Activated B cell treated with CpG ODN at 0.5 μM for 24 hours (primary cell): ENCODE data around the gene CD8A. TPM values are rescaled to one million over a fixed set of nuclear protein-coding genes. Genes with fewer than 3 reads are reported as not detected.
"Not testable (repeated sequence)": the region's sequence is repeated elsewhere in the genome, so short reads cannot be mapped to it uniquely, and the experiment has no call there.

ENCODE experiments used
- ATAC-seq: fragments of 200-7000 bp; cut with Tn5 transposase; one replicate; pipeline ENCODE4 v1.10.0; 2021; ENCODE audit warnings: low read depth, mild to moderate bottlenecking, moderate library complexity
- CTCF ChIA-PET: fragments of 350-600 bp; sonication (Branson Sonifier 250); formaldehyde crosslinking; loops from one replicate; lab custom pipeline; 2021; ENCODE audit warnings: antibody characterized with exemption; lab: Charles Lee
- POLR2A ChIA-PET: fragments of 350-600 bp; sonication (Branson Sonifier 250); formaldehyde crosslinking; loops from one replicate; lab custom pipeline; 2021; ENCODE audit warnings: antibody characterized with exemption; lab: Charles Lee
- DNase-seq: peaks from one replicate; pipeline ENCODE4 v3.0.0; 2022
- H3K27ac Mint-ChIP-seq: one replicate; pipeline ENCODE4 v1.8.0; 2020; ENCODE audit warnings: mixed read lengths
- H3K27me3 Mint-ChIP-seq: one replicate; pipeline ENCODE4 v1.8.0; 2021; ENCODE audit warnings: mixed read lengths
- H3K36me3 Mint-ChIP-seq: one replicate; pipeline ENCODE4 v1.8.0; 2021; ENCODE audit warnings: low read depth, mixed read lengths
- H3K4me1 Mint-ChIP-seq: one replicate; pipeline ENCODE4 v1.8.0; 2021; ENCODE audit warnings: mixed read lengths
- H3K4me3 Mint-ChIP-seq: one replicate; pipeline ENCODE4 v1.8.0; 2020; ENCODE audit warnings: mild to moderate bottlenecking, mixed read lengths
- H3K9me3 Mint-ChIP-seq: one replicate; pipeline ENCODE4 v1.8.0; 2020; ENCODE audit warnings: mixed read lengths
- intact Hi-C: fragments of 100-400 bp; cut with micrococcal nuclease; formaldehyde crosslinking; loops from one replicate; pipeline ENCODE4 v1.15.1; 2024
- total RNA-seq: library from RNA; stranded (reverse); gene quantifications from 2 replicates; pipeline ENCODE4 v1.2.3, GENCODE V29; 2022
- TF ChIP-seq, protein P1 (sequence below): fragments of 200-600 bp; IDR thresholded peaks from one replicate; pipeline ENCODE4 v1.8.0; 2022; ENCODE audit warnings: antibody characterized with exemption, mild to moderate bottlenecking

CD8A gene
- total RNA-seq, result 0.18 and 0.24 TPM in 2 replicates

DNA sequence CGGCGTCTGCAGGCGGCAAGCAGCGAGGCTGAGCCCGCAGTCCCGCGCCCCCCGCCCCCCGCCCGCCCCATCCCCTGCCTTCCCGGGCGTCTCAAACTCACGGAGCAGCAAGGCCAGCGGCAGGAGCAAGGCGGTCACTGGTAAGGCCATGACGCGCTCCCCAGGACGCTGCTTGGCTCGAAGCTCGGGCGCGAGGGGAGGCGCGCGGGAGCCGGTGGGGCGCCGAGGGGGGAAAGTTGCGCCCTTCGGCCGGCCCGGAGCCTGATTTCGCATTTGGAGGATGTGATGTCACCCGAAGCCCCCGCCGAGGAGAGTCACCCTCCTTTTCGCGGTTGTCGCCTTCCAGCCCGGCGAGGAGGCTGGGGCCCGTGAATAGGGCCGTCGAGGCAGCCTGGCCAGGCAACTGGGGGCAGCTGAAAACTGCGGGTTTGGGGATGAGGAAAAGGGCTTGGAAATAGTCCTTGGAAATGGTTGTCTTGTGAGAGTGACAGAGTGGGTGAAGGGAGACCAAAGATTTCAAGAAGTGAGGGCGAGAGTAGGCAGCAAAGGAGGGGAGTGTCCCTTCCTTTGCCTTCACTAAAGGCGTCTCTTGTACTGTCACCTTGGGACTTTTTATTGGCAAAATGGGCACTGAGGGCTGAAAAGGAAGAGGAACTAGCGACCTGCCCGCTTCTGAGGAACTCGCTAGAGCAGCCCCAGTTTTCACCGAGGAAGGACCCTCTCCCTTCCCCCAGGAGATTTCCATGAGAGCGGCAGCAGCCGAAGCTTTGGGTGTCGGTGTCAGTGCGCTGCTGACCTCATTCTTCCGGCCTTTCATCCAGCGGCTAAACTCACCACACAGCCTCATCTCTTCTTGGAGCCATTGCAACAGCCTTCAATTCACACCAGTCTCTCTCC is at the start of gene CD8A:
TSS of gene CD8A (minus strand) at position 238 of the 897 bp plus-strand sequence. CDS start at position 150, 88 bp downstream.
- Mint-ChIP-seq H3K27me3 (peaks cover 57% of the 10 kb centered on the region), H3K4me3 (peak within 1 kb of the TSS; percentile 86), H3K4me1 (peaks cover 23% of the 10 kb centered on the region), H3K9me3 (peaks cover 13% of the 10 kb centered on the region), H3K36me3 (peaks cover 6% of the 10 kb centered on the region), H3K27ac (peak within 1 kb of the TSS; percentile 25)
- ChIA-PET CTCF (no interaction called here), POLR2A (no interaction called here)
- peak; percentile 19 for DNase-seq
- peak; percentile 37 for ATAC-seq
- intact Hi-C loops, result no loop called here
- TF ChIP-seq, protein P1, sequence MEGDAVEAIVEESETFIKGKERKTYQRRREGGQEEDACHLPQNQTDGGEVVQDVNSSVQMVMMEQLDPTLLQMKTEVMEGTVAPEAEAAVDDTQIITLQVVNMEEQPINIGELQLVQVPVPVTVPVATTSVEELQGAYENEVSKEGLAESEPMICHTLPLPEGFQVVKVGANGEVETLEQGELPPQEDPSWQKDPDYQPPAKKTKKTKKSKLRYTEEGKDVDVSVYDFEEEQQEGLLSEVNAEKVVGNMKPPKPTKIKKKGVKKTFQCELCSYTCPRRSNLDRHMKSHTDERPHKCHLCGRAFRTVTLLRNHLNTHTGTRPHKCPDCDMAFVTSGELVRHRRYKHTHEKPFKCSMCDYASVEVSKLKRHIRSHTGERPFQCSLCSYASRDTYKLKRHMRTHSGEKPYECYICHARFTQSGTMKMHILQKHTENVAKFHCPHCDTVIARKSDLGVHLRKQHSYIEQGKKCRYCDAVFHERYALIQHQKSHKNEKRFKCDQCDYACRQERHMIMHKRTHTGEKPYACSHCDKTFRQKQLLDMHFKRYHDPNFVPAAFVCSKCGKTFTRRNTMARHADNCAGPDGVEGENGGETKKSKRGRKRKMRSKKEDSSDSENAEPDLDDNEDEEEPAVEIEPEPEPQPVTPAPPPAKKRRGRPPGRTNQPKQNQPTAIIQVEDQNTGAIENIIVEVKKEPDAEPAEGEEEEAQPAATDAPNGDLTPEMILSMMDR, result no peak

DNA sequence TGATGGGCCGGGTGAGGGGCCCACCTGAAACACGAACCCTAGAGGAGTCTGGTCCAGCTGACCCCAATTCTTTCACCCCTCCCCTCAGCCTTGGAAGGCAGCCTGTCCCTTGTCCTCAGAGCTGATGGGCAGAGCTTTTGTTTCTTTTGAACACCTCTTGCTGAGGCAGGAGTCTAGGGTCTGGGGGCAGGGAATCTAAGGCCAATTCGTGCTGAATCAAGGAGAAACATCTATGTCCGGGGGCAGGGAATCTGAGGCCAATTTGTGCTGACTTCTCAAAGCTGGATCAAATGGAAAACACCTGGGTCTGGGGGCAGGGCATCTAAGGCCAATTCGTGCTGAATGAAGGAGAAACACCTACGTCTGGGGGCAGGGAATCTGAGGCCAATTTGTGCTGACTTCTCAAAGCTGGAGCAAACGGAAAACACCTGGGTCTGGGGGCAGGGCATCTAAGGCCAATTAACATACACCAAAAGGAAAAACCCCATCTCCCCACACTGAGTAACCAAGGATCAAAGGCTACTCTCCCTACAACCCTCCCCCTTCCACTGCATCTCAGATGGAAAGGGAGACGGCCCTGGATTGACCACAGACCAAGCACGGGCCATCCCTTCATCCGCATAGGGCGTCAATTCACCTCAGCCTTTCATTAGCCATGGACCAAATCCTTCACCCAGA is 49.3 kb upstream of the CD8A start:
- H3K27ac Mint-ChIP-seq, H3K9me3 Mint-ChIP-seq, CTCF ChIA-PET, H3K27me3 Mint-ChIP-seq, DNase-seq, H3K4me3 Mint-ChIP-seq, H3K36me3 Mint-ChIP-seq, ATAC-seq, H3K4me1 Mint-ChIP-seq, intact Hi-C loops, POLR2A ChIA-PET: not testable (repeated sequence)

DNA sequence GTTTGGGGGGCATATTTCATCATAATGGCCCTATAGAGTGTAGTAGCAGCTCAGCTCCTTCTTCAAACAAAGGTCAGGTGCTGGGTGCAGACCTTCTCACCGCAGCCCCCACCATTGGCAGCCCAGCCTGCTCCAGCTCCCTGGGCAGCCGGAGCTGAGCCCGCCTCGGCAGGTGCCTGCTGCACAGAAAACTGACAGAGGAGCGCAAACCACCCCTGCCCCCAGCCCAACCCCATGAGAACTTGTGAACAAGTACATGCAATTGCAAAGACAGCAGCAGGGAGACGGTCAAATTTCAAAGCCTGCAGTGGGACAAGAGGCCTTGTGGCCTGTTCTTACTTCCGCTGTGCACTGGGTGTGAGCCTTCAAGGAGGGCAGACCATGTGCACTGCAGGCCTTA is 48.7 kb upstream of the CD8A start:
- H3K27ac Mint-ChIP-seq, H3K36me3 Mint-ChIP-seq, CTCF ChIA-PET, DNase-seq, ATAC-seq, POLR2A ChIA-PET, H3K9me3 Mint-ChIP-seq, H3K4me3 Mint-ChIP-seq, H3K27me3 Mint-ChIP-seq, intact Hi-C loops, H3K4me1 Mint-ChIP-seq: not testable (repeated sequence)

DNA sequence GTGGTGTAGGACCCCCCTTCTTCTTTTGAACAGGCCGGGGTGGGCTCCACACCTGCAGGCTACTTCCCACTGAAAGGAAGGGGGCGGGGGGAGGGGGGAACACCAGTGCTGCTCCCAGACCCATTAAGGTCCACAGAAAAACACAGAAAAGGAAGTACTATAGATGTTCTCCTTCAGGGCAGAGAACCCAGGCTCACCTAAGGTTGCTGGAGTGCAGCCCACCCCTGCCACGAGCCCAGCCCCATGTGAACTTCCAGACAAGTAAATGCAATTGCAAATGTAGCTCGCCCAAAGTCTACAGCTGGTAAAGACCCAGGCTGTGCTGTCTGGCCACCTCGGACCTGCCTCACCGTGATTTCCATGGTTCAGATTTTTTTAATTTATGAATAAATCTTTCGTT is 47.0 kb upstream of the CD8A start:
- intact Hi-C loops, H3K27me3 Mint-ChIP-seq, H3K9me3 Mint-ChIP-seq, H3K4me3 Mint-ChIP-seq, H3K4me1 Mint-ChIP-seq, CTCF ChIA-PET, H3K36me3 Mint-ChIP-seq, DNase-seq, POLR2A ChIA-PET, H3K27ac Mint-ChIP-seq, ATAC-seq: not testable (repeated sequence)

DNA sequence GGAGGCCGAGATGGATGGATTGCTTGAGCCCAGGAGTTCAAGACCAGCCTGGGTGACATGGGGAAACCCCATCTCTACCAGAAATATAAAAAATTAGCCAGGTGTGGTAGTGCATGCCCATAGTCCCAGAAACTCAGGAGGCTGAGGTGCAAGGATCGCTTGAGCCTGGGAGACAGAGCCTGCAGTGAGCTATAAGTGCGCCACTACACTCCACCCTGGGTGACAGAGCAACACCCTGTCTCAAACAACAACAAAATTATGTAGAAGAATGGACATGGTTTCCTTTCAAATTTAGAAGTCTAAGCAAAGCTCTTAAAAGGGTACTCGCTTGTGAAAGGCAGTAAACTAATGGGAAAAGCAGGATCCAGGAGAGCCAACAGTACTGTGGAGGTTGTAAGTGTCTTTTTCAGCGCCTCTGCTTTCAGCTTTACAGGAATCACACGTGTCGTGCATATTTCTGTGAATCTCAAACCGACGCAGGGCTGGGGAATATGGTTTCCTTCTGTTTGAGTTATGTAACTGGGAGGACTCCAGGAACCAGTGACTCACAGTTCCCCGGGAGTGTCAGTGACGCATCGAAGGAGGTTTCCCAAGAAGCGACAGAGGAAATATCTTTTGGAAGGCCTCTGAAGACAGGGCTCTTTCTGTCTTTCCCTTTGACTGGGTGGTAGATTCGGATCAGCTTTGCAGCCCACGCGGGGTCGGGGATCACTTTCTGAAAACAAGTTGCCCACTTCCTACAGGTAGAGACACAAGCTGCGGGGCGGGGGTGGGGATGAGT is 46.4 kb upstream of the CD8A start:
- H3K27ac Mint-ChIP-seq, H3K4me1 Mint-ChIP-seq, H3K36me3 Mint-ChIP-seq, H3K4me3 Mint-ChIP-seq, intact Hi-C loops, DNase-seq, H3K27me3 Mint-ChIP-seq, POLR2A ChIA-PET, H3K9me3 Mint-ChIP-seq, CTCF ChIA-PET, ATAC-seq: not testable (repeated sequence)

DNA sequence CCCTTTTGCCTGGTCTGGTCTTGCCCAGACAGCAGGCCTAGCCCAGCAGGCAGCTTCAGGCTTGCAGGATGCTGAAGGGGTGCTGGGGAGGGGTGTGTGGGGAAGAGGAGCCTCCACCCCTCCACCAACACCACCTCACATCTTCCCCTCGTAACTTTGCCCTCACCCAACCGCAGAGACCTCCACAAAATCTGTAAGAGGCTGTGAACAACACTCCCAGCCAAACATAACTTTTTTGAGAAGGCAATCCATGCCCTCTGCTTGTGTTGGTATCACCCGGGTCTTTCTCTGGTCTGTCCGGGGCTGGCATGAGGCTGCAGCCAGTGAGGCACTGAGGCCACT is 44.8 kb upstream of the CD8A start:
- H3K4me1 Mint-ChIP-seq, H3K27ac Mint-ChIP-seq, H3K9me3 Mint-ChIP-seq, H3K4me3 Mint-ChIP-seq, H3K36me3 Mint-ChIP-seq, CTCF ChIA-PET, DNase-seq, POLR2A ChIA-PET, ATAC-seq, intact Hi-C loops: not testable (repeated sequence)
- peaks cover 10% of the 10 kb centered on the region for H3K27me3 Mint-ChIP-seq

DNA sequence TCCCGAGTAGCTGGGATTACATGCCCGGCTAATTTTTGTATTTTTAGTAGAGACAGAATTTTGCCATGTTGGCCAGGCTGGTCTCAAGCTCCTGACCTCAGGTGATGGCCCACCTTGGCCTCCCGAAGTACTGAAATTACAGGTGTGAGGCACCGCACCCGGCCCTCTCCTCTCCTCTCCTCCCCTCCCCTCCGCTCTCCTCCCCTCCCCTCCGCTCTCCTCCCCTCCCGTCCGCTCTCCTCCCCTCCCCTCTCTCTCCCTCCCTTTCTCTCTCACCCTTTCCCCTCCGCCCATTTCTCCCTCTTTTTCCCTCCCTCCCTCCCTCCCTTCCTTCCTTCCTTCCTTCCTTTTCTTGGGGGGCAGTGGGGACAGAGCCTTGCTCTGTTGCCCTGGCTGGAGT is 42.6 kb upstream of the CD8A start:
- DNase-seq, result no peak
- Mint-ChIP-seq H3K4me1 (peaks cover 4% of the 10 kb centered on the region), H3K4me3 (no peak overlapping the region), H3K27me3 (peaks cover 8% of the 10 kb centered on the region), H3K27ac (no peak overlapping the region), H3K9me3 (no peaks in the 10 kb centered on the region), H3K36me3 (no peaks in the 10 kb centered on the region)
- intact Hi-C loops, result no loop called here
- TF ChIP-seq, protein P1, result no peak
- ChIA-PET CTCF (no interaction called here), POLR2A (no interaction called here)
- ATAC-seq, result no peak
